ENCODE measurements around the gene INSC.

Gene INSC

GRCh38 chr11:15143855-15144254, 29.1 kb downstream of the INSC start:
- TF ChIP-seq POLR2A (IDR thresholded peaks at IDR 0.05; ENCODE audit: low read depth, low read length) (no peak), SPI1 (IDR thresholded peaks at IDR 0.05; ENCODE audit: low read depth, low read length) (no peak), PAX5 (IDR thresholded peaks at IDR 0.05; ENCODE audit: insufficient read depth, low read length, severe bottlenecking) (no peak), POLR2AphosphoS5 (IDR thresholded peaks at IDR 0.05; ENCODE audit: low read depth, low read length) (no peak), POU2F2 (IDR thresholded peaks at IDR 0.05; ENCODE audit: low read depth, low read length) (no peak), TAF1 (IDR thresholded peaks at IDR 0.05; ENCODE audit: low read depth, low read length) (no peak)
- DNase-seq (ENCODE audit: insufficient read length, low spot score) (no peak), FAIRE-seq (no peak)

- TF ChIP-seq POLR2A (IDR thresholded peaks at IDR 0.05; ENCODE audit: low read depth, low read length) (no peak), POLR2AphosphoS5 (IDR thresholded peaks at IDR 0.05; ENCODE audit: low read depth, low read length) (no peak), TAF1 (IDR thresholded peaks at IDR 0.05; ENCODE audit: low read depth, low read length) (no peak), POU2F2 (IDR thresholded peaks at IDR 0.05; ENCODE audit: low read depth, low read length) (no peak), SPI1 (IDR thresholded peaks at IDR 0.05; ENCODE audit: low read depth, low read length) (no peak), PAX5 (IDR thresholded peaks at IDR 0.05; ENCODE audit: insufficient read depth, low read length, severe bottlenecking) (no peak)
- DNase-seq (ENCODE audit: insufficient read length, low spot score), result no peak
- FAIRE-seq, result no peak
Measured at GRCh38 chr11:15144347-15144746, 29.6 kb downstream of the INSC start.

GRCh38 chr11:15145151-15145550, 30.4 kb downstream of the INSC start:
- no peak for FAIRE-seq
- TF ChIP-seq TAF1 (IDR thresholded peaks at IDR 0.05; ENCODE audit: low read depth, low read length) (no peak), POLR2A (IDR thresholded peaks at IDR 0.05; ENCODE audit: low read depth, low read length) (no peak), SPI1 (IDR thresholded peaks at IDR 0.05; ENCODE audit: low read depth, low read length) (no peak), POLR2AphosphoS5 (IDR thresholded peaks at IDR 0.05; ENCODE audit: low read depth, low read length) (no peak), PAX5 (IDR thresholded peaks at IDR 0.05; ENCODE audit: insufficient read depth, low read length, severe bottlenecking) (no peak), POU2F2 (IDR thresholded peaks at IDR 0.05; ENCODE audit: low read depth, low read length) (no peak)

GRCh38 chr11:15145615-15146014, 30.9 kb downstream of the INSC start:
- TF ChIP-seq SPI1 (IDR thresholded peaks at IDR 0.05; ENCODE audit: low read depth, low read length), result no peak
- TF ChIP-seq TAF1 (IDR thresholded peaks at IDR 0.05; ENCODE audit: low read depth, low read length), result no peak
- no peak for TF ChIP-seq PAX5 (IDR thresholded peaks at IDR 0.05; ENCODE audit: insufficient read depth, low read length, severe bottlenecking)
- no peak for TF ChIP-seq POLR2A (IDR thresholded peaks at IDR 0.05; ENCODE audit: low read depth, low read length)
- TF ChIP-seq POU2F2 (IDR thresholded peaks at IDR 0.05; ENCODE audit: low read depth, low read length), result no peak
- no peak for TF ChIP-seq POLR2AphosphoS5 (IDR thresholded peaks at IDR 0.05; ENCODE audit: low read depth, low read length)
- no peak for FAIRE-seq
- no peak for DNase-seq (ENCODE audit: insufficient read length, low spot score)

More at GRCh38 chr11:15145151-15145550, 30.4 kb downstream of the INSC start:
- DNase-seq (ENCODE audit: insufficient read length, low spot score), result no peak

- DNase-seq (ENCODE audit: insufficient read length, low spot score) (no peak), FAIRE-seq (no peak)
- TF ChIP-seq POLR2A (IDR thresholded peaks at IDR 0.05; ENCODE audit: low read depth, low read length) (no peak), TAF1 (IDR thresholded peaks at IDR 0.05; ENCODE audit: low read depth, low read length) (no peak), PAX5 (IDR thresholded peaks at IDR 0.05; ENCODE audit: insufficient read depth, low read length, severe bottlenecking) (no peak), POLR2AphosphoS5 (IDR thresholded peaks at IDR 0.05; ENCODE audit: low read depth, low read length) (no peak), SPI1 (IDR thresholded peaks at IDR 0.05; ENCODE audit: low read depth, low read length) (no peak), POU2F2 (IDR thresholded peaks at IDR 0.05; ENCODE audit: low read depth, low read length) (no peak)
Measured at GRCh38 chr11:15146271-15147003, 31.7 kb downstream of the INSC start.

GRCh38 chr11:15148169-15148568, 33.4 kb downstream of the INSC start:
- DNase-seq (ENCODE audit: insufficient read length, low spot score) (no peak), FAIRE-seq (no peak)
- no peak for TF ChIP-seq POLR2AphosphoS5 (IDR thresholded peaks at IDR 0.05; ENCODE audit: low read depth, low read length)
- no peak for TF ChIP-seq POLR2A (IDR thresholded peaks at IDR 0.05; ENCODE audit: low read depth, low read length)
- TF ChIP-seq TAF1 (IDR thresholded peaks at IDR 0.05; ENCODE audit: low read depth, low read length), result no peak
- no peak for TF ChIP-seq PAX5 (IDR thresholded peaks at IDR 0.05; ENCODE audit: insufficient read depth, low read length, severe bottlenecking)
- TF ChIP-seq SPI1 (IDR thresholded peaks at IDR 0.05; ENCODE audit: low read depth, low read length), result no peak
- TF ChIP-seq POU2F2 (IDR thresholded peaks at IDR 0.05; ENCODE audit: low read depth, low read length), result no peak

- FAIRE-seq (no peak), DNase-seq (ENCODE audit: insufficient read length, low spot score) (no peak)
- TF ChIP-seq POU2F2 (IDR thresholded peaks at IDR 0.05; ENCODE audit: low read depth, low read length) (no peak), POLR2AphosphoS5 (IDR thresholded peaks at IDR 0.05; ENCODE audit: low read depth, low read length) (no peak), SPI1 (IDR thresholded peaks at IDR 0.05; ENCODE audit: low read depth, low read length) (no peak), TAF1 (IDR thresholded peaks at IDR 0.05; ENCODE audit: low read depth, low read length) (no peak), PAX5 (IDR thresholded peaks at IDR 0.05; ENCODE audit: insufficient read depth, low read length, severe bottlenecking) (no peak), POLR2A (IDR thresholded peaks at IDR 0.05; ENCODE audit: low read depth, low read length) (no peak)
Measured at GRCh38 chr11:15149050-15149449, 34.3 kb downstream of the INSC start.

GRCh38 chr11:15150507-15150906, 35.8 kb downstream of the INSC start:
- TF ChIP-seq POLR2AphosphoS5 (IDR thresholded peaks at IDR 0.05; ENCODE audit: low read depth, low read length) (no peak), TAF1 (IDR thresholded peaks at IDR 0.05; ENCODE audit: low read depth, low read length) (no peak), SPI1 (IDR thresholded peaks at IDR 0.05; ENCODE audit: low read depth, low read length) (no peak), PAX5 (IDR thresholded peaks at IDR 0.05; ENCODE audit: insufficient read depth, low read length, severe bottlenecking) (no peak), POLR2A (IDR thresholded peaks at IDR 0.05; ENCODE audit: low read depth, low read length) (no peak), POU2F2 (IDR thresholded peaks at IDR 0.05; ENCODE audit: low read depth, low read length) (no peak)
- FAIRE-seq, result no peak
- DNase-seq (ENCODE audit: insufficient read length, low spot score), result no peak

GRCh38 chr11:15153231-15153630, 38.5 kb downstream of the INSC start:
- FAIRE-seq (no peak), DNase-seq (ENCODE audit: insufficient read length, low spot score) (no peak)
- TF ChIP-seq TAF1 (IDR thresholded peaks at IDR 0.05; ENCODE audit: low read depth, low read length) (no peak), PAX5 (IDR thresholded peaks at IDR 0.05; ENCODE audit: insufficient read depth, low read length, severe bottlenecking) (no peak), POU2F2 (IDR thresholded peaks at IDR 0.05; ENCODE audit: low read depth, low read length) (no peak), POLR2AphosphoS5 (IDR thresholded peaks at IDR 0.05; ENCODE audit: low read depth, low read length) (no peak), POLR2A (IDR thresholded peaks at IDR 0.05; ENCODE audit: low read depth, low read length) (no peak), SPI1 (IDR thresholded peaks at IDR 0.05; ENCODE audit: low read depth, low read length) (no peak)

Data from GM12891 (cell line).